HG02798 (cell line): ENCODE data around the gene LTV1.

Experiments
- ATAC-seq: cut with Tn5 transposase; IDR thresholded peaks from one replicate; pipeline ENCODE4 v1.9.1; 2021; ENCODE audit warnings: mild to moderate bottlenecking; ENCODE audit not compliant: unreplicated experiment, poor library complexity

The LTV1 gene

GRCh38 chr6:143882401-143882930, 39.3 kb downstream of the LTV1 start:
- ATAC-seq, result no peak

- ATAC-seq, result no peak
Observed at GRCh38 chr6:143884216-143884900, 41.2 kb downstream of the LTV1 start.

GRCh38 chr6:143885116-143885515, 42.0 kb downstream of the LTV1 start:
- ATAC-seq, result no peak

- ATAC-seq, result no peak
Observed at GRCh38 chr6:143894655-143895054, 51.5 kb downstream of the LTV1 start.

GRCh38 chr6:143896126-143896860, 53.2 kb downstream of the LTV1 start:
- no peak for ATAC-seq

GRCh38 chr6:143900358-143900757, 57.2 kb downstream of the LTV1 start:
- ATAC-seq, result no peak

- ATAC-seq, result peak; percentile 92
Observed at GRCh38 chr6:143901885-143902750, 59.0 kb downstream of the LTV1 start.

- no peak for ATAC-seq
Observed at GRCh38 chr6:143902827-143903226, 59.7 kb downstream of the LTV1 start.

GRCh38 chr6:143911028-143911427, 67.9 kb downstream of the LTV1 start:
- ATAC-seq, result no peak

- ATAC-seq, result no peak
Observed at GRCh38 chr6:143912671-143913070, 69.5 kb downstream of the LTV1 start.
